SK-N-SH (cell line): ENCODE measurements around the gene AK4.
A peak's percentile ranks its signal among the peaks of the same experiment; 100 is the strongest.

Source experiments
- CTCF ChIP-seq: fragments of 200-600 bp; sonication (generic); IDR thresholded peaks from 2 replicates; pipeline ENCODE4 v1.6.1; 2017; ENCODE audit warnings: antibody characterized with exemption, mild to moderate bottlenecking, moderate library complexity
- EP300 ChIP-seq, 2 experiments: IDR thresholded peaks; 2 replicates each; pipeline versions ENCODE4 v1.4.0 to v1.6.1; 2012; ENCODE audit warnings: borderline replicate concordance in 1 of 2, low read depth in 1 of 2, low read length in 1 of 2
- EZH2phosphoT487 ChIP-seq: fragments of 200-600 bp; sonication (generic); IDR thresholded peaks from 2 replicates; pipeline ENCODE4 v1.6.1; 2017; ENCODE audit warnings: low read depth, mixed run types, mild to moderate bottlenecking, antibody characterized with exemption, moderate library complexity, borderline replicate concordance
- POLR2AphosphoS5 ChIP-seq: IDR thresholded peaks from 2 replicates; pipeline ENCODE4 v1.6.1; 2012; ENCODE audit warnings: low read depth, low read length
- RAD21 ChIP-seq: IDR thresholded peaks from 2 replicates; pipeline ENCODE4 v1.6.1; 2012; ENCODE audit warnings: mild to moderate bottlenecking, low read length
- TCF12 ChIP-seq: IDR thresholded peaks from 2 replicates; pipeline ENCODE4 v1.4.0; 2012
- USF2 ChIP-seq: fragments of 150-350 bp; IDR thresholded peaks from 2 replicates; pipeline ENCODE4 v1.6.1; 2017; ENCODE audit warnings: antibody characterized with exemption, low read length, low read depth, borderline replicate concordance
- YY1 ChIP-seq: IDR thresholded peaks from 2 replicates; pipeline ENCODE4 v1.4.0; 2012; ENCODE audit warnings: low read depth, mild to moderate bottlenecking
- ZBTB33 ChIP-seq: IDR thresholded peaks from 2 replicates; pipeline ENCODE4 v1.4.0; 2012; ENCODE audit warnings: low read depth, borderline replicate concordance

DNA sequence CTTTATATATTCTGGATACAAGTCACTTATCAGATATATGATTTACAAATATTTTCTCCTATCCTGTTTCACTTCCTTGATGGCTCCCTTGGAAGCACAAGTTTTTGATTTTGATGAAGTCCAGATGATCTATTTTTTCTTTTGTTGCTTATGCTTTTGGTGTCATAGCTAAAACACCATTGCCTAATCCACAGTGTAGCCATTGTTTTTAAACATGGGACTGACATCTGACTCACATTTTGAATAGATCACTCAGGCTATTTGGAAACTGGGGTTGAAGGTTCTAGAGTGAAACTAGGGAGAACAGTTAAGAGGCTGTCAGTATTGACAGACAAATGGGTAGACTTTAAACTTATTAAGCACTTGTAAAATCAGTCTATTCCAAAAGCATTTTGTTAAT lies 16.6 kb downstream of the AK4 start:
- no peak for TF ChIP-seq USF2
- TF ChIP-seq POLR2AphosphoS5 = no peak
- no peak for TF ChIP-seq YY1
- TF ChIP-seq RAD21 = no peak
- TF ChIP-seq CTCF = no peak
- no peak for TF ChIP-seq EP300 (IDR thresholded peaks at IDR 0.05; ENCODE audit: borderline replicate concordance in 1 of 2, low read depth in 1 of 2, low read length in 1 of 2)
- TF ChIP-seq TCF12 = peak; percentile 54; the same call in 1 of the 2 replicates
- no peak for TF ChIP-seq EZH2phosphoT487
- TF ChIP-seq ZBTB33 = no peak
